Activated T-helper 17 cell treated with anti-CD3 and anti-CD28 coated beads, Interleukin-2, amount 50 U/mL, for 72 hours (primary cell): ENCODE data around the gene RNASET2. TPM values are rescaled to one million over a fixed set of nuclear protein-coding genes. Genes with fewer than 3 reads are reported as not detected.

Source experiments
- ATAC-seq: fragments of 150-1000 bp; cut with Tn5 transposase; replicated peaks from 2 replicates; pipeline ENCODE4 v1.10.0; 2021; ENCODE audit warnings: mild to moderate bottlenecking, moderate library complexity
- H3K27ac Mint-ChIP-seq: one replicate; pipeline ENCODE4 v1.8.0; 2022; ENCODE audit warnings: mixed read lengths
- H3K27me3 Mint-ChIP-seq: one replicate; pipeline ENCODE4 v1.8.0; 2022; ENCODE audit warnings: mixed read lengths
- H3K36me3 Mint-ChIP-seq: one replicate; pipeline ENCODE4 v1.8.0; 2022; ENCODE audit warnings: low read depth, mild to moderate bottlenecking, mixed read lengths
- H3K4me1 Mint-ChIP-seq: one replicate; pipeline ENCODE4 v1.8.0; 2022; ENCODE audit warnings: mixed read lengths
- H3K4me3 Mint-ChIP-seq: one replicate; pipeline ENCODE4 v1.8.0; 2022; ENCODE audit warnings: mild to moderate bottlenecking, mixed read lengths
- H3K9me3 Mint-ChIP-seq: one replicate; pipeline ENCODE4 v1.8.0; 2022; ENCODE audit warnings: mixed read lengths
- total RNA-seq, 2 donors: library from RNA; stranded (reverse); gene quantifications; one replicate each; pipeline ENCODE4 v1.2.3, GENCODE V29; 2022

RNASET2 gene
- total RNA-seq, 2 donors from 2014 or later = 94.2 to 210 TPM

GRCh38 chr6:166946125-166946524, 10.2 kb downstream of the RNASET2 start:
- Mint-ChIP-seq H3K36me3 (peaks cover 95% of the 10 kb centered on the region), H3K9me3 (no peaks in the 10 kb centered on the region), H3K27me3 (no peaks in the 10 kb centered on the region), H3K27ac (no peak overlapping the region), H3K4me3 (no peak overlapping the region), H3K4me1 (peaks cover 20% of the 10 kb centered on the region)
- no peak for ATAC-seq

- Mint-ChIP-seq H3K36me3 (peaks cover 95% of the 10 kb centered on the region), H3K4me3 (peak overlapping the region; percentile 4), H3K4me1 (peaks cover 14% of the 10 kb centered on the region), H3K27ac (peak overlapping the region; percentile 23), H3K27me3 (no peaks in the 10 kb centered on the region), H3K9me3 (no peaks in the 10 kb centered on the region)
- no peak for ATAC-seq
These were observed 11.6 kb downstream of the RNASET2 start for GRCh38 chr6:166944666-166945256.

GRCh38 chr6:166942393-166943168, 13.8 kb downstream of the RNASET2 start:
- peaks cover 18% of the 10 kb centered on the region for H3K4me1 Mint-ChIP-seq
- ATAC-seq = peak; percentile 91
- peaks cover 98% of the 10 kb centered on the region for H3K36me3 Mint-ChIP-seq
- H3K9me3 Mint-ChIP-seq = no peaks in the 10 kb centered on the region
- H3K27ac Mint-ChIP-seq = peak overlapping the region; percentile 90
- peak overlapping the region; percentile 80 for H3K4me3 Mint-ChIP-seq
- H3K27me3 Mint-ChIP-seq = no peaks in the 10 kb centered on the region

GRCh38 chr6:166940643-166941068, 15.7 kb downstream of the RNASET2 start:
- H3K27ac Mint-ChIP-seq = peak overlapping the region; percentile 17
- ATAC-seq = peak; percentile 47
- no peaks in the 10 kb centered on the region for H3K27me3 Mint-ChIP-seq
- peak overlapping the region; percentile 80 for H3K4me3 Mint-ChIP-seq
- no peaks in the 10 kb centered on the region for H3K9me3 Mint-ChIP-seq
- H3K4me1 Mint-ChIP-seq = peaks cover 23% of the 10 kb centered on the region
- peaks cover 98% of the 10 kb centered on the region for H3K36me3 Mint-ChIP-seq

- Mint-ChIP-seq H3K27ac (no peak overlapping the region), H3K36me3 (peaks cover 98% of the 10 kb centered on the region), H3K4me1 (peaks cover 19% of the 10 kb centered on the region)
These were observed 16.5 kb downstream of the RNASET2 start for GRCh38 chr6:166939894-166940293.

GRCh38 chr6:166939345-166939744, 17.0 kb downstream of the RNASET2 start:
- ATAC-seq = no peak
- Mint-ChIP-seq H3K36me3 (peaks cover 98% of the 10 kb centered on the region), H3K27me3 (no peaks in the 10 kb centered on the region), H3K9me3 (no peaks in the 10 kb centered on the region), H3K4me1 (peaks cover 18% of the 10 kb centered on the region), H3K4me3 (peak overlapping the region; percentile 18), H3K27ac (no peak overlapping the region)

More at GRCh38 chr6:166939894-166940293, 16.5 kb downstream of the RNASET2 start:
- no peaks in the 10 kb centered on the region for H3K9me3 Mint-ChIP-seq
- no peaks in the 10 kb centered on the region for H3K27me3 Mint-ChIP-seq
- H3K4me3 Mint-ChIP-seq = peak overlapping the region; percentile 18
- no peak for ATAC-seq

- Mint-ChIP-seq H3K4me3 (no peak overlapping the region), H3K27me3 (no peaks in the 10 kb centered on the region), H3K36me3 (peaks cover 99% of the 10 kb centered on the region), H3K9me3 (no peaks in the 10 kb centered on the region), H3K4me1 (peaks cover 18% of the 10 kb centered on the region), H3K27ac (no peak overlapping the region)
- no peak for ATAC-seq
These were observed 17.6 kb downstream of the RNASET2 start for GRCh38 chr6:166938704-166939103.

- Mint-ChIP-seq H3K4me1 (peaks cover 18% of the 10 kb centered on the region), H3K9me3 (no peaks in the 10 kb centered on the region), H3K4me3 (no peak overlapping the region), H3K27ac (no peak overlapping the region), H3K27me3 (no peaks in the 10 kb centered on the region), H3K36me3 (peaks cover 99% of the 10 kb centered on the region)
- no peak for ATAC-seq
These were observed 18.2 kb downstream of the RNASET2 start for GRCh38 chr6:166938150-166938549.

- Mint-ChIP-seq H3K9me3 (no peaks in the 10 kb centered on the region), H3K36me3 (peaks cover 99% of the 10 kb centered on the region), H3K4me1 (peaks cover 18% of the 10 kb centered on the region), H3K27me3 (no peaks in the 10 kb centered on the region), H3K4me3 (no peak overlapping the region), H3K27ac (no peak overlapping the region)
- no peak for ATAC-seq
These were observed 18.6 kb downstream of the RNASET2 start for GRCh38 chr6:166937746-166938145.

GRCh38 chr6:166936079-166936787, 20.1 kb downstream of the RNASET2 start:
- Mint-ChIP-seq H3K27me3 (no peaks in the 10 kb centered on the region), H3K4me1 (peaks cover 26% of the 10 kb centered on the region), H3K27ac (peak overlapping the region; percentile 71), H3K4me3 (peak overlapping the region; percentile 10), H3K9me3 (no peaks in the 10 kb centered on the region), H3K36me3 (peaks cover 100% of the 10 kb centered on the region)
- no peak for ATAC-seq

GRCh38 chr6:166935353-166935752, 21.0 kb downstream of the RNASET2 start:
- Mint-ChIP-seq H3K27me3 (no peaks in the 10 kb centered on the region), H3K9me3 (no peaks in the 10 kb centered on the region), H3K36me3 (peaks cover 95% of the 10 kb centered on the region), H3K4me1 (peaks cover 19% of the 10 kb centered on the region), H3K27ac (no peak overlapping the region), H3K4me3 (no peak overlapping the region)
- ATAC-seq = no peak

- Mint-ChIP-seq H3K9me3 (no peaks in the 10 kb centered on the region), H3K27me3 (no peaks in the 10 kb centered on the region), H3K4me1 (peaks cover 19% of the 10 kb centered on the region), H3K36me3 (peaks cover 95% of the 10 kb centered on the region), H3K27ac (no peak overlapping the region), H3K4me3 (no peak overlapping the region)
- ATAC-seq = no peak
These were observed 22.2 kb downstream of the RNASET2 start for GRCh38 chr6:166934174-166934573.

GRCh38 chr6:166933396-166933795, 23.0 kb downstream of the RNASET2 start:
- H3K4me1 Mint-ChIP-seq = peaks cover 19% of the 10 kb centered on the region
- ATAC-seq = no peak
- H3K27ac Mint-ChIP-seq = no peak overlapping the region
- peaks cover 95% of the 10 kb centered on the region for H3K36me3 Mint-ChIP-seq
- no peak overlapping the region for H3K4me3 Mint-ChIP-seq
- H3K27me3 Mint-ChIP-seq = no peaks in the 10 kb centered on the region
- H3K9me3 Mint-ChIP-seq = no peaks in the 10 kb centered on the region

GRCh38 chr6:166932616-166933015, 23.7 kb downstream of the RNASET2 start:
- H3K9me3 Mint-ChIP-seq = no peaks in the 10 kb centered on the region
- H3K4me1 Mint-ChIP-seq = peaks cover 19% of the 10 kb centered on the region
- no peaks in the 10 kb centered on the region for H3K27me3 Mint-ChIP-seq
- no peak for ATAC-seq
- no peak overlapping the region for H3K4me3 Mint-ChIP-seq
- peak overlapping the region; percentile 79 for H3K27ac Mint-ChIP-seq
- peaks cover 95% of the 10 kb centered on the region for H3K36me3 Mint-ChIP-seq
